ENCODE measurements around the gene PDIA4.

Gene PDIA4

DNA sequence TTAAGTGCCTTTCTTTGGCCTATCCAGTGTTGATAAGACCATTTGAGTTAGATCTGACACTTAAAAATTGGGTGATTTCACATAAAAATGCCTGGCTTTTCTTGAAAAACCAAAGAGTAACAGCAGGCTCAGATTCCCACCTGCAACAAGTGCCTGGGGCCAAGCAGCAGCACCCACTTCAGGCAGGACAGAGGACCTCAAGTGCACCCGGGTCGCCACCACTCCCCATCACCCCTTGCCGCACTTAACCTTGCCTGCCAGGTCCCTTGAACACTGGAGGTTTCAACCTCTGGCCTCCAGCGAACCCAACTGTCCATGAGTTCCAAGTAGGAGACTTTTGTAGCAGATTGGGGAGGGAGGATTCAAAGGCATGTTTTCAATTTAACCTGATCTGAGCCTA lies 30.8 kb downstream of the PDIA4 start:
- TF ChIP-seq, protein P1, sequence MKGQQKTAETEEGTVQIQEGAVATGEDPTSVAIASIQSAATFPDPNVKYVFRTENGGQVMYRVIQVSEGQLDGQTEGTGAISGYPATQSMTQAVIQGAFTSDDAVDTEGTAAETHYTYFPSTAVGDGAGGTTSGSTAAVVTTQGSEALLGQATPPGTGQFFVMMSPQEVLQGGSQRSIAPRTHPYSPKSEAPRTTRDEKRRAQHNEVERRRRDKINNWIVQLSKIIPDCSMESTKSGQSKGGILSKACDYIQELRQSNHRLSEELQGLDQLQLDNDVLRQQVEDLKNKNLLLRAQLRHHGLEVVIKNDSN (IDR thresholded peaks at IDR 0.05): no peak
- no peak for TF ChIP-seq ZBTB7A (IDR thresholded peaks at IDR 0.05; ENCODE audit: low read depth)
- no peak for TF ChIP-seq CREB1 (IDR thresholded peaks at IDR 0.05; ENCODE audit: low read depth)

DNA sequence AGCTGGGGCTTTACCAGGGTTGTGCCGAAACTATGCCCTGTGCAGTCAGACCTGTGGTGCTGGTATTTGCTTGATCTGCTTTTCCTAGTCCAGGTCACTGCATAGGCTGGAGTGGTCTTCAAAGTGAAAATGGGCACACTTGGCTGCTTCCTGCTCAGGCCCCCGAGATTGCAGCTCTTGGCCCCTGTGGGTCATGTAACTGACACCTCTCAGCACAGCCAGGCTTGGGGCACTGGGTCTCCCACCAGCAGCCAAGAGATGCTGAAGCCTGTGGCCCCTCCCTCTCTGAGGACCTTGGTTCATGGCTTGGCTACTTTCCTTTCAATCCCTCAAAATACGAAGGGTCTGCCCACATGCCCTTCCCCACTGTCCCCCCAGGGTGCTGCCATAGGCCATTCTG lies 33.7 kb downstream of the PDIA4 start:
- TF ChIP-seq EGR1 (IDR thresholded peaks at IDR 0.05) (no peak), ZBTB7A (IDR thresholded peaks at IDR 0.05; ENCODE audit: low read depth) (no peak), RAD21 (IDR thresholded peaks at IDR 0.05; ENCODE audit: low read depth) (no peak)

DNA sequence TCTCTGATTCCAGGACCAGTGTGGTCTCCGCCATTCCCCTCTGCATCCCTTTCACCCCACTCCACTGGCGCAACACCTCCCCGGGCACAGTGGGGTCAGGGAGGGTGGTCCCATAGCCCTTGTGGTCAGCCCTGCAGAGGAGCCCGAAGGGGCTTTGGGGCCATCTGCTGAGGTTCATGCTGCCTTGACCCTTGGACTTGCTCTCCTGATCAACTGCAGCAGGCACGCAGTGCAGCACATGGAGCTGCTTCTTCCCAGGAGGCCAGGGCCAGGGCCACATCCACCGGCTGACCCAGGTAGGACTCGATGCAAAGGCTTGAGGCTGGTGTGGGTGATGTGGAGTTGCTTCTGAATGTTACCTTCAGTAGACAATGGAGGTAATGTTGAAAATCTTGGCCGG lies 35.1 kb downstream of the PDIA4 start:
- TF ChIP-seq YY1 (IDR thresholded peaks at IDR 0.05; ENCODE audit: low read depth): no peak

DNA sequence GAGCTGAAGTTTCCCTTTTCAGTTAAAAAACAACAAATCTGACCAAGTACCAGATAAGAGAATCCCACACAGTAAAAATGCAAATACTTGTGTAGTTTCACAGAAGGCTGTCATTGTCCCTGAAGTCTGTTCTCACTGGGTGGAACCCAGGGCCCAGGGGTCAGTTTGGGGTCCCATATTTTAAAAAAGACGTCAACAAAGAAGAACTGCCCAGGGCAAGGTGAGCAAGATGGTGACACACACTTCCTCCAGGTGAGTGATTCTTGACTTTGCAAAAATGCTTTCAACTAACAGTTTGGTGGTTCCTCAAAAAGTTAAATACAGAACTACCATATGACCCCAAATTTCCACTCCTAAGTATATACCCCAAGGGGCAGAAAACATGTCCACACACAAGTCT lies 36.8 kb downstream of the PDIA4 start:
- no peak for TF ChIP-seq CREB1 (IDR thresholded peaks at IDR 0.05; ENCODE audit: low read depth)
- TF ChIP-seq RAD21 (IDR thresholded peaks at IDR 0.05; ENCODE audit: low read depth): no peak
- TF ChIP-seq FOXM1 (IDR thresholded peaks at IDR 0.05; ENCODE audit: borderline replicate concordance, low read depth): no peak
- TF ChIP-seq TAF1 (IDR thresholded peaks at IDR 0.05; ENCODE audit: low read depth): no peak
- no peak for TF ChIP-seq ZBTB7A (IDR thresholded peaks at IDR 0.05; ENCODE audit: low read depth)
- no peak for TF ChIP-seq TCF12 (IDR thresholded peaks at IDR 0.05; ENCODE audit: low read depth)
- TF ChIP-seq, protein P2, sequence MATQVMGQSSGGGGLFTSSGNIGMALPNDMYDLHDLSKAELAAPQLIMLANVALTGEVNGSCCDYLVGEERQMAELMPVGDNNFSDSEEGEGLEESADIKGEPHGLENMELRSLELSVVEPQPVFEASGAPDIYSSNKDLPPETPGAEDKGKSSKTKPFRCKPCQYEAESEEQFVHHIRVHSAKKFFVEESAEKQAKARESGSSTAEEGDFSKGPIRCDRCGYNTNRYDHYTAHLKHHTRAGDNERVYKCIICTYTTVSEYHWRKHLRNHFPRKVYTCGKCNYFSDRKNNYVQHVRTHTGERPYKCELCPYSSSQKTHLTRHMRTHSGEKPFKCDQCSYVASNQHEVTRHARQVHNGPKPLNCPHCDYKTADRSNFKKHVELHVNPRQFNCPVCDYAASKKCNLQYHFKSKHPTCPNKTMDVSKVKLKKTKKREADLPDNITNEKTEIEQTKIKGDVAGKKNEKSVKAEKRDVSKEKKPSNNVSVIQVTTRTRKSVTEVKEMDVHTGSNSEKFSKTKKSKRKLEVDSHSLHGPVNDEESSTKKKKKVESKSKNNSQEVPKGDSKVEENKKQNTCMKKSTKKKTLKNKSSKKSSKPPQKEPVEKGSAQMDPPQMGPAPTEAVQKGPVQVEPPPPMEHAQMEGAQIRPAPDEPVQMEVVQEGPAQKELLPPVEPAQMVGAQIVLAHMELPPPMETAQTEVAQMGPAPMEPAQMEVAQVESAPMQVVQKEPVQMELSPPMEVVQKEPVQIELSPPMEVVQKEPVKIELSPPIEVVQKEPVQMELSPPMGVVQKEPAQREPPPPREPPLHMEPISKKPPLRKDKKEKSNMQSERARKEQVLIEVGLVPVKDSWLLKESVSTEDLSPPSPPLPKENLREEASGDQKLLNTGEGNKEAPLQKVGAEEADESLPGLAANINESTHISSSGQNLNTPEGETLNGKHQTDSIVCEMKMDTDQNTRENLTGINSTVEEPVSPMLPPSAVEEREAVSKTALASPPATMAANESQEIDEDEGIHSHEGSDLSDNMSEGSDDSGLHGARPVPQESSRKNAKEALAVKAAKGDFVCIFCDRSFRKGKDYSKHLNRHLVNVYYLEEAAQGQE (IDR thresholded peaks at IDR 0.05; ENCODE audit: low read depth): no peak
- TF ChIP-seq, protein P1 (IDR thresholded peaks at IDR 0.05): no peak
- TF ChIP-seq EGR1 (IDR thresholded peaks at IDR 0.05): no peak
- TF ChIP-seq, protein P3, sequence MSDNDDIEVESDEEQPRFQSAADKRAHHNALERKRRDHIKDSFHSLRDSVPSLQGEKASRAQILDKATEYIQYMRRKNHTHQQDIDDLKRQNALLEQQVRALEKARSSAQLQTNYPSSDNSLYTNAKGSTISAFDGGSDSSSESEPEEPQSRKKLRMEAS (IDR thresholded peaks at IDR 0.05): no peak
- no peak for TF ChIP-seq YY1 (IDR thresholded peaks at IDR 0.05; ENCODE audit: low read depth)
- no peak for TF ChIP-seq TEAD4 (IDR thresholded peaks at IDR 0.05)
- no peak for TF ChIP-seq CEBPB (IDR thresholded peaks at IDR 0.05)
- no peak for TF ChIP-seq NFIC (IDR thresholded peaks at IDR 0.05)
- TF ChIP-seq EP300 (IDR thresholded peaks at IDR 0.05; ENCODE audit: borderline replicate concordance): no peak

DNA sequence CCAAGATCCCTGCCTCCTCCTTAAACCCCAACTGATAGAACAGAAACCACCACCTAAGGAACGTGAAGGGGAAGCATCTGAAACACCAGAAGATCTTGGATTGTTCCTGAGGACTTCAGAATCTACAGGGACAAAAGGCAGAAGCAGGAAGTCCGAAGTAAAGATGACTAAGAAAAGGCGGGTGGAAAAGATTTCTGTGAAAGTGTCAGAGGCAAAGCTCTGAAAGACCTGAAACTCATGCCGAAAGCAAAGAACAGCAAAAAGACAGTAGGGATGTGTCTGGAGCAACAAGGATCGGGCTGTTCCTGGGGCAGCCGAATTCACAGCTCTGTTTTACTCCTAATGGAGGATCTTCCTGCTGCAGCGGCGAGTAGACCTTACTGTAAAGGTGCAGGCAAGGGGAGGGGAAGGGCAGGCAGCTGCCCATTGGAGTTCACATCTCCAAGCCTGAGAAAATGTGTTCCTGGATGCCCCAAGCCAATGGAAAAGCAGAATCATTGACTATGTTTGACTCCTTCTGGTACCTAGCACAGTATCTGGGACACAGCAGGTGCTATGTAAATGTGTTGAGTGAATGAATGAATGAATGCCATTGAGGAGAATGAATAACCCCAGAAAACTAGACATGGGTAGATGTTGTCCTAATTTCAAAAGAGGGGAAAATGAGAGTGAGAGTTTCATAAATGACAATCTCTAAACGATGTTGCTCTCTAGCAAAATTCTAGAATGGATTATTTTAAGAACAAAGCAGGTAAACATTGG lies 40.4 kb downstream of the PDIA4 start:
- TF ChIP-seq, protein P3 (IDR thresholded peaks at IDR 0.05): peak; percentile 33; the same call in 1 of the 2 replicates
- TF ChIP-seq TAF1 (IDR thresholded peaks at IDR 0.05; ENCODE audit: low read depth): 0 out of 2 replicates have a peak, but pooled peaks have one; percentile 22
- TF ChIP-seq, protein P1 (IDR thresholded peaks at IDR 0.05): no peak

DNA sequence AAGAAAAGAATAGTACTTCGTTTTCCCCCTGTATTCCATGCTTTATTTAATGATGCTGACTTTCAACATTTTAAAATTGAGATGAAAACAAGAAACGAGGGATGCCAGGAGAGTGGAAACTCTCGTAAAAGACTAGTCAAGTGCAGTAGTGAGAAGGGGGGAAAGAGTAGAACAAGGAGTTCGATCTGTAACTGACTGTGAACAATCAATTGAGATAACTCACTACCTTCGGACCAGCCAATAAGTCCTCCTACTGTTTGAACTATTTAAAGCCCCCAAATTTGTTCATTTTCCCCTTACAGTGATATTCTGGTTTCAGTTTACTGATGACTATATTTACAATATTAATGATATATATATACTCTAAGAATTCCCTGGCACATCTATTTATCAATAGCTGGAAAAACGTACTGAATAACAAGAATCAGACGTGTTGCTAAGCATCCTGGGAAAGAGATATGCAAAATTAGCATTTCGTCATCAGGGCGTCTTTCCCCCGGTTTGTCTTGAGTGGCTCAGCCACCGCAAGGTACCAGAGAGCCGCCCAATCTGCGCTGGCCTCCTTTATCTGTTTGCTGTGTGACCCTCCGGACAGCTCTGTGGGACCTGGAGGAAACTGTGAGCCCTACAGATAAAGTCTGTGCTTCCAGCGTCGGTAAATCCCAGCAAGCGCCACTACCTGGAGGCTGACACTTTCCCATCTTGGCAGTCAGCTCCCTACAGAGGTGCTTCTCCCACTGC lies 41.1 kb downstream of the PDIA4 start:
- TF ChIP-seq CREB1 (IDR thresholded peaks at IDR 0.05; ENCODE audit: low read depth) (peak; percentile 76), TCF12 (IDR thresholded peaks at IDR 0.05; ENCODE audit: low read depth) (no peak), TEAD4 (IDR thresholded peaks at IDR 0.05) (peak; percentile 78), TAF1 (IDR thresholded peaks at IDR 0.05; ENCODE audit: low read depth) (peak; percentile 41; the same call in 1 of the 2 replicates), CEBPB (IDR thresholded peaks at IDR 0.05) (peak; percentile 15; the same call in 1 of the 2 replicates), FOXM1 (IDR thresholded peaks at IDR 0.05; ENCODE audit: borderline replicate concordance, low read depth) (no peak), NFIC (IDR thresholded peaks at IDR 0.05) (no peak)

DNA sequence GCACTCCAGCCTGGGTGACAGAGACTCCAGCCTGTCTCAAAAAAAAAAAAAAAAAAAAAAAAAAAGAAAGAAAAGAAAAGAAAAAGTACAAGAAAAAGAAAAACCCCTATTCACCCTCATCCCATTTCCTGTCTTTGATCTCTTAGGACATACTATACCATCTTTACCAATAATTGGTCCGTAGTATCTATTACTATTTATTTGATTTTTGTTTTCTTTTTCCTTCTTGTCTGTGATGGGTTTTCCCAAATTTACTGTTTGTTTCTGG lies 41.6 kb downstream of the PDIA4 start:
- TF ChIP-seq NFIC (IDR thresholded peaks at IDR 0.05): no peak

Measured in Ishikawa (cell line).